Thoracic aorta (tissue), 2 donors: ENCODE results near the gene CKMT2. TPM values are rescaled to one million over a fixed set of nuclear protein-coding genes. Genes with fewer than 3 reads are reported as not detected.

Experiments used
- ATAC-seq: fragments of 150-250 bp; one replicate; pipeline ENCODE4 v1.8.0; 2017; ENCODE audit warnings: low read depth; ENCODE audit not compliant: insufficient number of reproducible peaks, low FRiP score
- DNase-seq: peaks from one replicate; pipeline ENCODE4 v3.0.0-alpha.2; 2020; ENCODE audit warnings: low spot score
- H3K27ac ChIP-seq, 2 donors: fragments of 200-600 bp; sonication (generic); 1 replicate in 1 of 2; 2 replicates in 1 of 2; pipeline ENCODE4 v1.5.1; 2016; ENCODE audit warnings: mild to moderate bottlenecking in 2 of 2, moderate library complexity in 2 of 2
- H3K27me3 ChIP-seq: fragments of 200-600 bp; sonication (generic); replicated peaks from 2 replicates; pipeline ENCODE4 v1.6.0; 2016; ENCODE audit warnings: mild to moderate bottlenecking; ENCODE audit not compliant: insufficient read depth
- H3K36me3 ChIP-seq: fragments of 200-600 bp; sonication (generic); one replicate; pipeline ENCODE4 v1.5.1; 2016
- H3K4me1 ChIP-seq, 2 donors: fragments of 200-600 bp; sonication (generic); 1 replicate in 1 of 2; 2 replicates in 1 of 2; pipeline versions ENCODE4 v1.5.1 to v1.6.0; 2016; ENCODE audit warnings: low read depth in 2 of 2, mild to moderate bottlenecking in 1 of 2; ENCODE audit not compliant: control insufficient read depth in 1 of 2
- H3K4me3 ChIP-seq: fragments of 200-600 bp; sonication (generic); 2 replicates; pipeline ENCODE4 v1.5.1; 2016; ENCODE audit warnings: mild to moderate bottlenecking
- H3K9me3 ChIP-seq: fragments of 200-600 bp; sonication (generic); 2 replicates; pipeline ENCODE4 v1.5.1; 2016
- total RNA-seq, 2 donors: library from RNA; depleted of rRNA; stranded (reverse); fragments of >200 nt; gene quantifications; one replicate each; pipeline versions ENCODE4 v1.1.0 to v1.2.3, GENCODE V29; 2016
- TF ChIP-seq, protein P1 (sequence below): fragments of 200-600 bp; sonication (generic); IDR thresholded peaks from one replicate; pipeline ENCODE4 v1.5.1; 2019; ENCODE audit warnings: antibody characterized with exemption

CKMT2 gene
- total RNA-seq, 2 donors from 2014 or later = 16.8 to 20.6 TPM

- H3K4me3 ChIP-seq = no peak overlapping the region
- H3K4me1 ChIP-seq = no peaks in the 10 kb centered on the region
- H3K27me3 ChIP-seq = no peaks in the 10 kb centered on the region
- no peak overlapping the region for H3K27ac ChIP-seq
- no peaks in the 10 kb centered on the region for H3K36me3 ChIP-seq
- ATAC-seq (no peak), DNase-seq (no peak)
- TF ChIP-seq, protein P1, sequence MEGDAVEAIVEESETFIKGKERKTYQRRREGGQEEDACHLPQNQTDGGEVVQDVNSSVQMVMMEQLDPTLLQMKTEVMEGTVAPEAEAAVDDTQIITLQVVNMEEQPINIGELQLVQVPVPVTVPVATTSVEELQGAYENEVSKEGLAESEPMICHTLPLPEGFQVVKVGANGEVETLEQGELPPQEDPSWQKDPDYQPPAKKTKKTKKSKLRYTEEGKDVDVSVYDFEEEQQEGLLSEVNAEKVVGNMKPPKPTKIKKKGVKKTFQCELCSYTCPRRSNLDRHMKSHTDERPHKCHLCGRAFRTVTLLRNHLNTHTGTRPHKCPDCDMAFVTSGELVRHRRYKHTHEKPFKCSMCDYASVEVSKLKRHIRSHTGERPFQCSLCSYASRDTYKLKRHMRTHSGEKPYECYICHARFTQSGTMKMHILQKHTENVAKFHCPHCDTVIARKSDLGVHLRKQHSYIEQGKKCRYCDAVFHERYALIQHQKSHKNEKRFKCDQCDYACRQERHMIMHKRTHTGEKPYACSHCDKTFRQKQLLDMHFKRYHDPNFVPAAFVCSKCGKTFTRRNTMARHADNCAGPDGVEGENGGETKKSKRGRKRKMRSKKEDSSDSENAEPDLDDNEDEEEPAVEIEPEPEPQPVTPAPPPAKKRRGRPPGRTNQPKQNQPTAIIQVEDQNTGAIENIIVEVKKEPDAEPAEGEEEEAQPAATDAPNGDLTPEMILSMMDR = no peak
- H3K9me3 ChIP-seq = no peaks in the 10 kb centered on the region
Measured at GRCh38 chr5:81202655-81203054, 30.5 kb upstream of the CKMT2 start.

GRCh38 chr5:81203729-81204128, 29.4 kb upstream of the CKMT2 start:
- TF ChIP-seq, protein P1 = no peak
- no peak for DNase-seq
- no peak for ATAC-seq

GRCh38 chr5:81204205-81204604, 28.9 kb upstream of the CKMT2 start:
- H3K4me1 ChIP-seq = no peaks in the 10 kb centered on the region
- no peak overlapping the region for H3K27ac ChIP-seq
- DNase-seq (no peak), ATAC-seq (no peak)
- H3K4me3 ChIP-seq = no peak overlapping the region
- H3K36me3 ChIP-seq = no peaks in the 10 kb centered on the region
- H3K27me3 ChIP-seq = no peaks in the 10 kb centered on the region
- no peaks in the 10 kb centered on the region for H3K9me3 ChIP-seq
- TF ChIP-seq, protein P1 = no peak

More at GRCh38 chr5:81203729-81204128, 29.4 kb upstream of the CKMT2 start:
- Histone ChIP-seq H3K27ac (no peak overlapping the region), H3K4me1 (no peaks in the 10 kb centered on the region), H3K36me3 (no peaks in the 10 kb centered on the region), H3K9me3 (no peaks in the 10 kb centered on the region), H3K4me3 (no peak overlapping the region), H3K27me3 (no peaks in the 10 kb centered on the region)

- DNase-seq (no peak), ATAC-seq (no peak)
- Histone ChIP-seq H3K27me3 (no peaks in the 10 kb centered on the region), H3K4me3 (no peak overlapping the region), H3K4me1 (no peaks in the 10 kb centered on the region), H3K36me3 (no peaks in the 10 kb centered on the region), H3K9me3 (no peaks in the 10 kb centered on the region), H3K27ac (no peak overlapping the region)
- TF ChIP-seq, protein P1 = no peak
Measured at GRCh38 chr5:81205058-81205457, 28.1 kb upstream of the CKMT2 start.

- H3K27me3 ChIP-seq = no peaks in the 10 kb centered on the region
- H3K36me3 ChIP-seq = no peaks in the 10 kb centered on the region
- no peaks in the 10 kb centered on the region for H3K9me3 ChIP-seq
- DNase-seq = no peak
- H3K4me3 ChIP-seq = no peak overlapping the region
- no peak overlapping the region for H3K27ac ChIP-seq
- no peak for ATAC-seq
- TF ChIP-seq, protein P1 = no peak
- no peaks in the 10 kb centered on the region for H3K4me1 ChIP-seq
Measured at GRCh38 chr5:81207009-81207408, 26.1 kb upstream of the CKMT2 start.
